ENCODE data around the gene CXCL3. TPM values are rescaled to one million over a fixed set of nuclear protein-coding genes. Genes with fewer than 3 reads are reported as not detected.
A peak's percentile ranks its signal among the peaks of the same experiment; 100 is the strongest.

Gene CXCL3
- total and polyA plus RNA-seq, 9 of the 15 experiments (the other 6 are each of a cell fraction or from before 2014, with no cell fraction given) = 2.3 to 8.9 (median 6.1) TPM

DNA sequence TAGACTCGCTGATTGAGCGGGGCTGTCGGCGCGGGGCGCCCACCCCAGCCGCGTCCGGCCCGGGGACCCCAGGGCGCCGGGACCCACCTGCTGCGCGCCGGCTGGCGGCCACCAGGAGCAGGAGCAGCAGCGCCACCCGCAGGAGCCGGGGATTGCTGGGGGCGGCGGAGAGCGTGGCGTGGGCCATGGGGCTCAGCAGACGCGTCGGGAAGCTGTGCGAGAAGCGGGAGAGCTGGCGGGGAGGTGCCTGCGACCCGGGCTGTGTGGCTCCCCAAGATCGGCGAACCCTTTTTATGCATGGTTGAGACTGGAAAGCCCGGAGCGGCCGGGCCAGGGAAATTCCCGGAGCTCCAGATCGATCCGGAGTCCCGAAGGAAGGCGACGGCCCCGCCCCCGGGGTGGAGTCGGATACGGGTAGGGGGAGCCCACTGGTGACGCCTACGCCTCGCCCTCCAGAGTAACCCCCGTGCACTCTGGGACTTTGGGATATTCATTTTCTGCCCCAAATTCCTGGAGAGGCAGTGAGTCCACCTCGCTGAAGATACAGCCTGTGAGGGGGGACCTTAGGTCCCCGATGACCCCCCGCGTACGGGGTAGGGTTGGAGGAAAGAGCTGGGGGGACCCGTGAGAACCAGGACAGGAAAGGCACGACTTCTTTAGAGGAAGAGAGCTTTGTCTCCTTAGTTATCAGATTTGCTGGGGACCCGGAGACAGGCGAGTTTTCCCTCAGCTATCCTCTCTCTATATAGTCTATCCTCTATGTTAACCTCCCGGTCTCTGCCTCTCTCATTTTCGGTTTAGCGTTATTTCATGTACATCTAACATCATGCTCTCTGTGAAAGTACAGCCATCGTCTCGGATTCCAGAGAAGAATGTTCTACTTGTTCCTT, at the start of gene CXCL3 (continued):
- TF ChIP-seq DLX4 (CRISPR knock-in tag; IDR thresholded peaks at IDR 0.05) (no peak), CHCHD3 (CRISPR knock-in tag; IDR thresholded peaks at IDR 0.05) (no peak), SP1 (CRISPR knock-in tag; IDR thresholded peaks at IDR 0.05) (no peak), NEUROD1 (IDR thresholded peaks at IDR 0.05; ENCODE audit: borderline replicate concordance, low read depth, low read length, partially characterized antibody) (peak; percentile 3), CSDE1 (IDR thresholded peaks at IDR 0.05) (no peak), ZFPM2 (CRISPR knock-in tag; IDR thresholded peaks at IDR 0.05) (no peak), ZZZ3 (IDR thresholded peaks at IDR 0.05) (peak; percentile 37; the same call in 1 of the 2 replicates), STAT6 (CRISPR knock-in tag; IDR thresholded peaks at IDR 0.05) (no peak), ZNF274 (IDR thresholded peaks at IDR 0.05; ENCODE audit: borderline replicate concordance, low read depth, low read length) (no peak), TAF15 (IDR thresholded peaks at IDR 0.05; ENCODE audit: low read depth, low read length) (no peak), NFXL1 (CRISPR knock-in tag; IDR thresholded peaks at IDR 0.05) (no peak), HOXB6 (CRISPR knock-in tag; IDR thresholded peaks at IDR 0.05; ENCODE audit: borderline replicate concordance) (no peak), POU5F1 (IDR thresholded peaks at IDR 0.05; ENCODE audit: borderline replicate concordance, low read depth, low read length, partially characterized antibody) (no peak), MCM2 (IDR thresholded peaks at IDR 0.05; ENCODE audit: low read depth) (no peak)
- TF ChIP-seq, protein P1, sequence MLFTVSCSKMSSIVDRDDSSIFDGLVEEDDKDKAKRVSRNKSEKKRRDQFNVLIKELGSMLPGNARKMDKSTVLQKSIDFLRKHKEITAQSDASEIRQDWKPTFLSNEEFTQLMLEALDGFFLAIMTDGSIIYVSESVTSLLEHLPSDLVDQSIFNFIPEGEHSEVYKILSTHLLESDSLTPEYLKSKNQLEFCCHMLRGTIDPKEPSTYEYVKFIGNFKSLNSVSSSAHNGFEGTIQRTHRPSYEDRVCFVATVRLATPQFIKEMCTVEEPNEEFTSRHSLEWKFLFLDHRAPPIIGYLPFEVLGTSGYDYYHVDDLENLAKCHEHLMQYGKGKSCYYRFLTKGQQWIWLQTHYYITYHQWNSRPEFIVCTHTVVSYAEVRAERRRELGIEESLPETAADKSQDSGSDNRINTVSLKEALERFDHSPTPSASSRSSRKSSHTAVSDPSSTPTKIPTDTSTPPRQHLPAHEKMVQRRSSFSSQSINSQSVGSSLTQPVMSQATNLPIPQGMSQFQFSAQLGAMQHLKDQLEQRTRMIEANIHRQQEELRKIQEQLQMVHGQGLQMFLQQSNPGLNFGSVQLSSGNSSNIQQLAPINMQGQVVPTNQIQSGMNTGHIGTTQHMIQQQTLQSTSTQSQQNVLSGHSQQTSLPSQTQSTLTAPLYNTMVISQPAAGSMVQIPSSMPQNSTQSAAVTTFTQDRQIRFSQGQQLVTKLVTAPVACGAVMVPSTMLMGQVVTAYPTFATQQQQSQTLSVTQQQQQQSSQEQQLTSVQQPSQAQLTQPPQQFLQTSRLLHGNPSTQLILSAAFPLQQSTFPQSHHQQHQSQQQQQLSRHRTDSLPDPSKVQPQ (CRISPR knock-in tag; IDR thresholded peaks at IDR 0.05; ENCODE audit: borderline replicate concordance) = no peak
- TF ChIP-seq, protein P2, sequence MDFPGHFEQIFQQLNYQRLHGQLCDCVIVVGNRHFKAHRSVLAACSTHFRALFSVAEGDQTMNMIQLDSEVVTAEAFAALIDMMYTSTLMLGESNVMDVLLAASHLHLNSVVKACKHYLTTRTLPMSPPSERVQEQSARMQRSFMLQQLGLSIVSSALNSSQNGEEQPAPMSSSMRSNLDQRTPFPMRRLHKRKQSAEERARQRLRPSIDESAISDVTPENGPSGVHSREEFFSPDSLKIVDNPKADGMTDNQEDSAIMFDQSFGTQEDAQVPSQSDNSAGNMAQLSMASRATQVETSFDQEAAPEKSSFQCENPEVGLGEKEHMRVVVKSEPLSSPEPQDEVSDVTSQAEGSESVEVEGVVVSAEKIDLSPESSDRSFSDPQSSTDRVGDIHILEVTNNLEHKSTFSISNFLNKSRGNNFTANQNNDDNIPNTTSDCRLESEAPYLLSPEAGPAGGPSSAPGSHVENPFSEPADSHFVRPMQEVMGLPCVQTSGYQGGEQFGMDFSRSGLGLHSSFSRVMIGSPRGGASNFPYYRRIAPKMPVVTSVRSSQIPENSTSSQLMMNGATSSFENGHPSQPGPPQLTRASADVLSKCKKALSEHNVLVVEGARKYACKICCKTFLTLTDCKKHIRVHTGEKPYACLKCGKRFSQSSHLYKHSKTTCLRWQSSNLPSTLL (IDR thresholded peaks at IDR 0.05) = no peak

Measured in K562 (cell line).